Fibroblast of lung (primary cell): ENCODE results near the gene SDHA. TPM values are rescaled to one million over a fixed set of nuclear protein-coding genes. Genes with fewer than 3 reads are reported as not detected.

ENCODE experiments used
- DNase-seq, 2 donors: peaks; one replicate each; pipeline versions ENCODE4 v3.0.0 to v3.0.0-alpha.2; 2010; ENCODE audit warnings: low read depth in 2 of 2
- H2AFZ ChIP-seq: 2 replicates; pipeline ENCODE4 v1.5.1; 2012; ENCODE audit warnings: low read length, control low read depth, inconsistent platforms
- H3K27ac ChIP-seq: 2 replicates; pipeline ENCODE4 v1.5.1; 2011; ENCODE audit warnings: low read length, control low read depth; ENCODE audit not compliant: insufficient read depth
- H3K27me3 ChIP-seq: 2 replicates; pipeline ENCODE4 v1.5.1; 2011; ENCODE audit warnings: mild to moderate bottlenecking, low read length; ENCODE audit not compliant: control insufficient read depth, insufficient read depth
- H3K36me3 ChIP-seq: 2 replicates; pipeline ENCODE4 v1.5.1; 2011; ENCODE audit warnings: low read length; ENCODE audit not compliant: control insufficient read depth, insufficient read depth
- H3K4me1 ChIP-seq: 2 replicates; pipeline ENCODE4 v1.5.1; 2011; ENCODE audit warnings: low read length; ENCODE audit not compliant: control insufficient read depth, insufficient read depth; ENCODE audit errors: extremely low read depth
- H3K4me2 ChIP-seq: 2 replicates; pipeline ENCODE4 v1.5.1; 2011; ENCODE audit warnings: low read length, control low read depth; ENCODE audit not compliant: insufficient read depth; ENCODE audit errors: extremely low read depth
- H3K4me3 ChIP-seq, 4 experiments: fragments of 200-600 bp in 1 of 4; sonication (generic) in 1 of 4; replicated peaks in 1 of 4; 2 replicates each; pipeline ENCODE4 v1.5.1; 2011 to 2016; ENCODE audit warnings: low read length in 4 of 4, low read depth in 3 of 4, mild to moderate bottlenecking in 3 of 4, control low read depth in 2 of 4, inconsistent platforms in 1 of 4, mixed read lengths in 1 of 4; ENCODE audit not compliant: insufficient read depth in 1 of 4; ENCODE audit errors: control extremely low read depth in 1 of 4
- H3K79me2 ChIP-seq: 2 replicates; pipeline ENCODE4 v1.5.1; 2012; ENCODE audit warnings: mild to moderate bottlenecking, low read length, inconsistent platforms; ENCODE audit not compliant: control insufficient read depth, insufficient read depth
- H3K9ac ChIP-seq: 2 replicates; pipeline ENCODE4 v1.5.1; 2011; ENCODE audit warnings: mild to moderate bottlenecking, low read length, control low read depth; ENCODE audit not compliant: insufficient read depth
- H3K9me3 ChIP-seq: 2 replicates; pipeline ENCODE4 v1.5.1; 2012; ENCODE audit warnings: low read depth, low read length; ENCODE audit not compliant: control insufficient read depth, insufficient read depth
- H4K20me1 ChIP-seq: 2 replicates; pipeline ENCODE4 v1.5.1; 2011; ENCODE audit warnings: low read length; ENCODE audit not compliant: control insufficient read depth, insufficient read depth; ENCODE audit errors: extremely low read depth
- EZH2 ChIP-seq: IDR thresholded peaks from 2 replicates; pipeline ENCODE4 v1.5.1; 2012; ENCODE audit warnings: low read length, control low read depth, mild to moderate bottlenecking; ENCODE audit errors: missing control alignments
- polyA plus RNA-seq, 2 donors: library from polyadenylated mRNA; depleted of rRNA in 1 of 2; stranded (reverse) in 1 of 2; unstranded in 1 of 2; fragments of >200 nt; gene quantifications; 2 replicates each; pipeline ENCODE4 v1.2.1, GENCODE V29; 2011 to 2012; ENCODE audit warnings: missing spikeins in 1 of 2
- total RNA-seq: library from RNA; depleted of rRNA; stranded (reverse); fragments of >200 nt; gene quantifications from 2 replicates; pipeline ENCODE4 v1.2.1, GENCODE V29; 2014
- TF ChIP-seq, protein P1 (sequence below), 2 donors: IDR thresholded peaks in 1 of 2; conservative IDR thresholded peaks in 1 of 2; 1 replicate in 1 of 2; 2 replicates in 1 of 2; pipeline ENCODE4 v1.5.1; 2011 to 2012; ENCODE audit warnings: low read length in 2 of 2, control low read depth in 1 of 2, inconsistent platforms in 1 of 2, low read depth in 1 of 2, mild to moderate bottlenecking in 1 of 2

SDHA gene
- total and polyA plus RNA-seq, 2 donors (not counting 1 experiment from before 2014, with no cell fraction given) = 89.6 to 150 TPM

DNA sequence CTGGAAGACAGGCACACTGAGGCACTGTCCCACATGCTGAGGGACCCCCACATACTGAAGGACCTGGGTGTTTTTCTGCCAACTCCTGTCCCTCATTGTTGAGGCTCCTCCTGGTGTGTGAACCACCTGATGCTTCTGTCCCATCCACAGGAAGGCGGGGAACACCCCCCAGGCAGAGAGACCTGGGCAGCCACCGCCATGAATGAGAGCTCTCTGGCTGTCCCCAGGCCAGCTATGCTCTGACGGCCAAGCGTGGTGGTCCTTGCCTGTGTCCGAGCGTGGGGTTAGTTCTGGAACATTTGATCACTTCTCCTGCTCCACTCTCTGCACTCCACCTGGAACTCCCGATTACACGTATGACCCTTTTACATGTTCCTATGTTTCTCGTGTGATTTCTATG lies 38.7 kb upstream of the SDHA start:
- Histone ChIP-seq H3K9me3 (no peaks in the 10 kb centered on the region), H3K79me2 (no peaks in the 10 kb centered on the region), H3K4me2 (no peak overlapping the region), H3K4me3 (no peak overlapping the region), H2AFZ (no peak overlapping the region), H4K20me1 (no peaks in the 10 kb centered on the region), H3K27ac (no peak overlapping the region), H3K27me3 (peaks cover 7% of the 10 kb centered on the region), H3K9ac (no peak overlapping the region), H3K36me3 (no peaks in the 10 kb centered on the region), H3K4me1 (no peaks in the 10 kb centered on the region)
- no peak for TF ChIP-seq EZH2
- TF ChIP-seq, protein P1, sequence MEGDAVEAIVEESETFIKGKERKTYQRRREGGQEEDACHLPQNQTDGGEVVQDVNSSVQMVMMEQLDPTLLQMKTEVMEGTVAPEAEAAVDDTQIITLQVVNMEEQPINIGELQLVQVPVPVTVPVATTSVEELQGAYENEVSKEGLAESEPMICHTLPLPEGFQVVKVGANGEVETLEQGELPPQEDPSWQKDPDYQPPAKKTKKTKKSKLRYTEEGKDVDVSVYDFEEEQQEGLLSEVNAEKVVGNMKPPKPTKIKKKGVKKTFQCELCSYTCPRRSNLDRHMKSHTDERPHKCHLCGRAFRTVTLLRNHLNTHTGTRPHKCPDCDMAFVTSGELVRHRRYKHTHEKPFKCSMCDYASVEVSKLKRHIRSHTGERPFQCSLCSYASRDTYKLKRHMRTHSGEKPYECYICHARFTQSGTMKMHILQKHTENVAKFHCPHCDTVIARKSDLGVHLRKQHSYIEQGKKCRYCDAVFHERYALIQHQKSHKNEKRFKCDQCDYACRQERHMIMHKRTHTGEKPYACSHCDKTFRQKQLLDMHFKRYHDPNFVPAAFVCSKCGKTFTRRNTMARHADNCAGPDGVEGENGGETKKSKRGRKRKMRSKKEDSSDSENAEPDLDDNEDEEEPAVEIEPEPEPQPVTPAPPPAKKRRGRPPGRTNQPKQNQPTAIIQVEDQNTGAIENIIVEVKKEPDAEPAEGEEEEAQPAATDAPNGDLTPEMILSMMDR (conservative IDR thresholded peaks at IDR 0.05 in 1 of 2, IDR thresholded peaks at IDR 0.05 in 1 of 2; ENCODE audit: low read depth in 1 of 2, low read length in 2 of 2) = no peak
- no peak for DNase-seq

DNA sequence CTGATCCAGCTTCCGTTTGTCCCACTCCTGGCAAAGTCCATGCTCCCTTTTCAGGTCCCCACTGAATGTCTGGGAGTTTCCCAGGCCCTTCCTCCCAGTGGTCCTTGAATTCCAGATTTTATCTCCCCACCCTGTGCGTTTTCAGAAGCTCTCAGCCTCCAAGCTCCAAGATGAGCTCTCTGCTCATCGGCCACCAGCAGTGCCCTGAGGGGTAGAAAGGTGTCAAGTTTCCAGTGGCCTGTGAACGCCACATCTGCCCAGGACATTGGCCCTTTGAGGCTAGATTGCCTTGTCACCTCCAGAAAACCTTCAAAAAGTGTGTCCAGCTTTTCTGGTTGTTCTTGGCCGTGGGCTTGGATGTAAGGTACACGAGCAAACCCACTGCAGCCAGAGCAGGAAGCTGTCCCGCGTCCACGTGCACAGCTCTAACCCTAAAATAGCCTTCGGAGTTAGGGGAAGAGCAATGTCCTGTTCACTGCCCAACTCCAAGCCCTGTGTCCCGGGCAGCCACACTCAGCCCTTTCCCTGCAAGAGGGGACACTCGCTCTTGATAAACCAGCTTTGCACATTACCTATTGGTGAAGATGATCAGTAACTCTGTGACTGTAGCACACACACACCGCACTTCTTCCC lies 37.7 kb upstream of the SDHA start:
- TF ChIP-seq EZH2 = no peak
- TF ChIP-seq, protein P1 (conservative IDR thresholded peaks at IDR 0.05 in 1 of 2, IDR thresholded peaks at IDR 0.05 in 1 of 2; ENCODE audit: low read depth in 1 of 2, low read length in 2 of 2) = no peak
- DNase-seq = no peak
- Histone ChIP-seq H3K9me3 (no peaks in the 10 kb centered on the region), H3K27me3 (peaks cover 7% of the 10 kb centered on the region), H2AFZ (no peak overlapping the region), H3K27ac (no peak overlapping the region), H3K4me3 (no peak overlapping the region), H3K4me1 (no peaks in the 10 kb centered on the region), H3K79me2 (no peaks in the 10 kb centered on the region), H4K20me1 (no peaks in the 10 kb centered on the region), H3K36me3 (no peaks in the 10 kb centered on the region), H3K9ac (no peak overlapping the region), H3K4me2 (no peak overlapping the region)

DNA sequence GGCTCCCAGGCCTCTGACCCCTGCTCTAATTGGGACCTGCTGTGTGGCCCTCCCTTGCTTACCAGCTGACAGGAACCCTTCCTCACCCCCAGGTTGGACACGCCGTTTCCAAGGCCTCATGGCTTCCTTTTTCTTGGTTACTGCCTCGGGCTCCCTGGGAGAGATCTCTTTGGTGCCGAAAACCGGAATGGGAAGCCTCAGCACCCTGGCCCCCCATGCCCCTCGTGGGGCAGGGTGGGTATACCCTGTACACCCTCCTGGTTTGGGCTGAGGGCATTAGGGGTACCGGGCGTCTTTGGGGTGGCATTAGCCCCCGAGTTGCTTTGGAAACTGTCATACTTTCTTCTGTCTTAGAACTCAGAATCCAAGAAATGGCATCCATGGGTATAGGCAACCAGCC lies 37.0 kb upstream of the SDHA start:
- TF ChIP-seq, protein P1 (conservative IDR thresholded peaks at IDR 0.05 in 1 of 2, IDR thresholded peaks at IDR 0.05 in 1 of 2; ENCODE audit: low read depth in 1 of 2, low read length in 2 of 2) = no peak
- TF ChIP-seq EZH2 = no peak
- no peak overlapping the region for H3K4me3 ChIP-seq
- H3K27me3 ChIP-seq = peaks cover 7% of the 10 kb centered on the region
- H3K79me2 ChIP-seq = no peaks in the 10 kb centered on the region
- no peaks in the 10 kb centered on the region for H4K20me1 ChIP-seq
- DNase-seq = no peak
- H2AFZ ChIP-seq = no peak overlapping the region
- no peaks in the 10 kb centered on the region for H3K36me3 ChIP-seq
- no peak overlapping the region for H3K9ac ChIP-seq
- no peak overlapping the region for H3K4me2 ChIP-seq
- no peaks in the 10 kb centered on the region for H3K9me3 ChIP-seq
- no peaks in the 10 kb centered on the region for H3K4me1 ChIP-seq
- H3K27ac ChIP-seq = no peak overlapping the region
